Measurements from ENCODE around the gene STARD3.
A peak's percentile ranks its signal among the peaks of the same experiment; 100 is the strongest.

The STARD3 gene

DNA sequence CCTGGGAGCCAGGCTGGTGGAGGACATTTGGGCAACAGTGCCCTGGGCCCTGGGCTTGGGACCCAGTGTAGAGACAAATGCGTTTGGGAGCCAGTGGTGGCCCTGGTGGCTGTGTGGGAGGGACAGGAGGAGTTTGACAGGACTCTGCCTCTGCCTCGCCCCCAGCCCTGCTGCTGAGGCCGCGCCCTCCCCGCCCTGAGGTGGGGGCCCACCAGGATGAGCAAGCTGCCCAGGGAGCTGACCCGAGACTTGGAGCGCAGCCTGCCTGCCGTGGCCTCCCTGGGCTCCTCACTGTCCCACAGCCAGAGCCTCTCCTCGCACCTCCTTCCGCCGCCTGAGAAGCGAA lies 16.3 kb downstream of the STARD3 start:
- Histone ChIP-seq H3K4me1 (ENCODE audit: insufficient read depth, poor library complexity, severe bottlenecking) (no peaks in the 10 kb centered on the region), H3K36me3 (ENCODE audit: low read depth) (0 out of 2 replicates have a peak, but pooled peaks cover 3% of the 10 kb centered on the region), H3K9me3 (ENCODE audit: severe bottlenecking) (no peaks in the 10 kb centered on the region), H3K27ac (ENCODE audit: poor library complexity, severe bottlenecking) (no peak overlapping the region), H3K4me3 (ENCODE audit: severe bottlenecking) (no peak overlapping the region), H3K27me3 (ENCODE audit: insufficient read depth, poor library complexity, severe bottlenecking) (no peaks in the 10 kb centered on the region)
- ATAC-seq (ENCODE audit: low read depth) (no peak), DNase-seq (ENCODE audit: low spot score) (no peak)
- no peak for TF ChIP-seq CTCF (IDR thresholded peaks at IDR 0.05; ENCODE audit: poor library complexity, severe bottlenecking)

DNA sequence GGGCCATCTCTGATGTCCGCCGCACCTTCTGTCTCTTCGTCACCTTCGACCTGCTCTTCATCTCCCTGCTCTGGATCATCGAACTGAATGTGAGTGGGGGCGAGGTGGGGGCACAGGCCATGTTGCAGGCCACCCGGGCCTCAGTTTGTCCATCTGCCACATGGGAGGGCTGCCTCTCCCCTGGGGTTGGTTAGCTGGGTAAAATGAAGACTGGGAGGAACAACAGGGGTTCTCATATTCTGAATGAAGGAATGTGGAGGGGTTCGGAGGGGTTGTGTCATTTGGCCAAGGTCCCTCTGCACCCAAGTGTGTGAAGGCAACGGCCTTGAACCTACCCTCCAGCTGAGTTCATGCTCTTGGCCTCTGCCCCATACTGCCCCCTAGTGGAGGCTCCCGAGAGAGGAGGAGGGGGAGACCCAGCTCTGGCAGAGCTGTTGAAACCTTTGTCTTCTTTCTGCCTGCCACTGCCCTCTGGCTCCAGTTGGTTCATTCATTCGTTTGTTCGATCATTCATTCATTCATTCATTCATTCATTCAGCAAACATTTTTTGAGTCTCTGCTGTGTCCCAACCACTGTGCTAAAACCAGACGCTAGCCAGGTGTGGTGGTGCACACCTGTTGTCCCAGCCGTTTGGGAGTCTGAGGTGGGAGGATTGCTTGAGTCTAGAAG lies 16.9 kb downstream of the STARD3 start:
- H3K4me3 ChIP-seq (ENCODE audit: severe bottlenecking), result no peak overlapping the region
- no peaks in the 10 kb centered on the region for H3K4me1 ChIP-seq (ENCODE audit: insufficient read depth, poor library complexity, severe bottlenecking)
- no peak for ATAC-seq (ENCODE audit: low read depth)
- no peak overlapping the region for H3K27ac ChIP-seq (ENCODE audit: poor library complexity, severe bottlenecking)
- no peaks in the 10 kb centered on the region for H3K9me3 ChIP-seq (ENCODE audit: severe bottlenecking)
- peak; percentile 80 for TF ChIP-seq CTCF (IDR thresholded peaks at IDR 0.05; ENCODE audit: poor library complexity, severe bottlenecking)
- H3K36me3 ChIP-seq (ENCODE audit: low read depth), result 0 out of 2 replicates have a peak, but pooled peaks cover 3% of the 10 kb centered on the region
- DNase-seq (ENCODE audit: low spot score), result no peak
- no peaks in the 10 kb centered on the region for H3K27me3 ChIP-seq (ENCODE audit: insufficient read depth, poor library complexity, severe bottlenecking)

DNA sequence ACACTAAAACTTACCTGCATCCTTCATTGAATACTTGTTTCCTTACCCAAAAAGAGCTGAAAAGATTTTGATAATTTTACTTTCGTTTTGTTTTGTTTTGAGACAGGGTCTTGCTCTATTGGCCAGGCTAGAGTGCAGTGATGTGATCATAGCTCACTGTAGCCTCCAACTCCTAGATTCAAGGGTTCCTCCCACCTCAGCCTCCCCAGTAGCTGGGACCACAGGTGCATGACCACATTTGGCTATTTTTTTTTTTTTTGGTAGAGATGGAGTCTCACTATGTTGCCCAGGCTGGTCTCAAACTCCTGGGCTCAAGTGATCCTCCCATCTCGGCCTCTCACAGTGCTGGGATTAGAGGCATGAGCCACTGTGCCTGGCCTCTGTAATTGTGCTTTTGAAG lies 18.2 kb downstream of the STARD3 start:
- H3K4me3 ChIP-seq (ENCODE audit: severe bottlenecking), result no peak overlapping the region
- DNase-seq (ENCODE audit: low spot score) (no peak), ATAC-seq (ENCODE audit: low read depth) (no peak)
- no peaks in the 10 kb centered on the region for H3K9me3 ChIP-seq (ENCODE audit: severe bottlenecking)
- H3K27me3 ChIP-seq (ENCODE audit: insufficient read depth, poor library complexity, severe bottlenecking), result no peaks in the 10 kb centered on the region
- 0 out of 2 replicates have a peak, but pooled peaks cover 3% of the 10 kb centered on the region for H3K36me3 ChIP-seq (ENCODE audit: low read depth)
- no peak for TF ChIP-seq CTCF (IDR thresholded peaks at IDR 0.05; ENCODE audit: poor library complexity, severe bottlenecking)
- H3K27ac ChIP-seq (ENCODE audit: poor library complexity, severe bottlenecking), result no peak overlapping the region
- H3K4me1 ChIP-seq (ENCODE audit: insufficient read depth, poor library complexity, severe bottlenecking), result no peaks in the 10 kb centered on the region

DNA sequence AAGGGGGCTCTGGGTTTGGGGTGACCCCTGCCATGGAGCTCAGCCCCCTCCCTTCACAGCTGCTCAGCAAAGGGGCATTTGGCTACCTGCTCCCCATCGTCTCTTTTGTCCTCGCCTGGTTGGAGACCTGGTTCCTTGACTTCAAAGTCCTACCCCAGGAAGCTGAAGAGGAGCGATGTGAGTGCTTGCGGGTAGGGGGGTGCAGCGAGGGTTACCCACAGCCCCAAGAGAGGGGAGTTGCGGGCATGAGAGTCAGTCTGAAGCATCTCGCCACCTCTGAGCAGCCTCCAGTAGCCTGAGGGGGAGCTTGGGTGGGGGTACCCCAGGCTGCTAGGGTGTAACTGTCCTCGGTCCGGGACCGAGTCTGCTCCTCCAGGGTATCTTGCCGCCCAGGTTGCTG lies 21.4 kb downstream of the STARD3 start:
- Histone ChIP-seq H3K4me1 (ENCODE audit: insufficient read depth, poor library complexity, severe bottlenecking) (no peaks in the 10 kb centered on the region), H3K27me3 (ENCODE audit: insufficient read depth, poor library complexity, severe bottlenecking) (no peaks in the 10 kb centered on the region), H3K36me3 (ENCODE audit: low read depth) (peaks cover 3% of the 10 kb centered on the region; the same call in 1 of the 2 replicates), H3K27ac (ENCODE audit: poor library complexity, severe bottlenecking) (no peak overlapping the region), H3K4me3 (ENCODE audit: severe bottlenecking) (no peak overlapping the region), H3K9me3 (ENCODE audit: severe bottlenecking) (no peaks in the 10 kb centered on the region)
- DNase-seq (ENCODE audit: low spot score) (no peak), ATAC-seq (ENCODE audit: low read depth) (no peak)
- no peak for TF ChIP-seq CTCF (IDR thresholded peaks at IDR 0.05; ENCODE audit: poor library complexity, severe bottlenecking)

DNA sequence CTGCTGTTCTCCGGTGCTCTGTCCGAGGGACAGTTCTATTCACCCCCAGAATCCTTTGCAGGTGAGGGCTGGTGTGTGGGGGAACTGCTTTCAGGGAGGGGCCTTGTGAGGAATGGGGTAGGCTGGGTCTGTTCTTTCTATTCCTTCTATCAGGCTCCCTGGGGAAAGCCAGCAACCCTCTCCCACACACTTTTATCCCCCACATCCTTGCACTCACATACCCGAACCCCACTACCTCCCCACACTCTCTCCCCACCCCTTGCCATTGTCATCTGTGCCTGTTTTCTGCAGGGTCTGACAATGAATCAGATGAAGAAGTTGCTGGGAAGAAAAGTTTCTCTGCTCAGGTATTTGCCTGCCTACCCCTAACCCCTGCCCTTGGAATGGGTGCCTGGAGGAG lies 21.8 kb downstream of the STARD3 start:
- H3K36me3 ChIP-seq (ENCODE audit: low read depth), result peaks cover 3% of the 10 kb centered on the region; the same call in 1 of the 2 replicates
- no peak overlapping the region for H3K27ac ChIP-seq (ENCODE audit: poor library complexity, severe bottlenecking)
- H3K4me3 ChIP-seq (ENCODE audit: severe bottlenecking), result no peak overlapping the region
- TF ChIP-seq CTCF (IDR thresholded peaks at IDR 0.05; ENCODE audit: poor library complexity, severe bottlenecking), result no peak
- DNase-seq (ENCODE audit: low spot score) (no peak), ATAC-seq (ENCODE audit: low read depth) (no peak)
- no peaks in the 10 kb centered on the region for H3K9me3 ChIP-seq (ENCODE audit: severe bottlenecking)
- H3K4me1 ChIP-seq (ENCODE audit: insufficient read depth, poor library complexity, severe bottlenecking), result no peaks in the 10 kb centered on the region
- H3K27me3 ChIP-seq (ENCODE audit: insufficient read depth, poor library complexity, severe bottlenecking), result no peaks in the 10 kb centered on the region

Measured in RWPE2 (cell line).